OCI-LY3 (cell line): Measurements from ENCODE around the gene PCA3.

ENCODE experiments used
- H2AFZ ChIP-seq: fragments of 200-600, 300-600 bp; shearing (Covaris generic); 2 replicates; pipeline ENCODE4 v1.6.0; 2014; ENCODE audit warnings: antibody characterized with exemption, low read depth, low read length
- H3K27ac ChIP-seq: fragments of 200-600, 300-600 bp; sonication (generic); 2 replicates; pipeline ENCODE4 v1.5.1; 2014; ENCODE audit warnings: mild to moderate bottlenecking, low read length, moderate library complexity, mixed read lengths
- H3K27me3 ChIP-seq: fragments of 200-600, 300-600 bp; sonication (generic); 2 replicates; pipeline ENCODE4 v1.6.1; 2014; ENCODE audit warnings: low read depth, low read length, mixed read lengths
- H3K36me3 ChIP-seq: fragments of 200-600, 300-600 bp; sonication (generic); replicated peaks from 2 replicates; pipeline ENCODE3; 2014; ENCODE audit warnings: low read depth, low read length, mixed read lengths
- H3K4me1 ChIP-seq: fragments of 300-600, 200-600 bp; sonication (generic); 2 replicates; pipeline ENCODE4 v1.6.1; 2014; ENCODE audit warnings: low read length, mixed read lengths
- H3K4me2 ChIP-seq: fragments of 200-600, 300-600 bp; sonication (generic); 2 replicates; pipeline ENCODE4 v1.6.1; 2014; ENCODE audit warnings: low read length, mixed read lengths
- H3K4me3 ChIP-seq: fragments of 300-600, 200-600 bp; sonication (generic); 2 replicates; pipeline ENCODE4 v1.5.1; 2014; ENCODE audit warnings: antibody characterized with exemption, mild to moderate bottlenecking, low read length, moderate library complexity
- H3K79me2 ChIP-seq: fragments of 300-600, 200-600 bp; shearing (Covaris generic); 2 replicates; pipeline ENCODE4 v1.6.1; 2014; ENCODE audit warnings: mild to moderate bottlenecking, low read length, mixed read lengths
- H3K9ac ChIP-seq: fragments of 300-600, 200-600 bp; shearing (Covaris generic); 2 replicates; pipeline ENCODE4 v1.6.0; 2014; ENCODE audit warnings: mild to moderate bottlenecking, low read length, moderate library complexity
- H3K9me3 ChIP-seq: fragments of 200-600, 300-600 bp; shearing (Covaris generic); 2 replicates; pipeline ENCODE4 v1.6.1; 2014; ENCODE audit warnings: low read length, mixed read lengths; ENCODE audit not compliant: insufficient read depth
- H4K20me1 ChIP-seq: fragments of 200-600, 300-600 bp; sonication (generic); 2 replicates; pipeline ENCODE4 v1.6.1; 2016; ENCODE audit warnings: low read length, mixed read lengths; ENCODE audit not compliant: insufficient read depth
- CTCF ChIP-seq: fragments of 200-600, 300-600 bp; sonication (generic); IDR thresholded peaks from 2 replicates; pipeline ENCODE4 v1.5.1; 2014; ENCODE audit warnings: antibody characterized with exemption, low read length, low read depth
- EZH2phosphoT487 ChIP-seq: fragments of 200-600 bp; shearing (Covaris generic); IDR thresholded peaks from 2 replicates; pipeline ENCODE4 v1.6.1; 2018; ENCODE audit warnings: antibody characterized with exemption, mixed run types, low read depth

Gene PCA3

DNA sequence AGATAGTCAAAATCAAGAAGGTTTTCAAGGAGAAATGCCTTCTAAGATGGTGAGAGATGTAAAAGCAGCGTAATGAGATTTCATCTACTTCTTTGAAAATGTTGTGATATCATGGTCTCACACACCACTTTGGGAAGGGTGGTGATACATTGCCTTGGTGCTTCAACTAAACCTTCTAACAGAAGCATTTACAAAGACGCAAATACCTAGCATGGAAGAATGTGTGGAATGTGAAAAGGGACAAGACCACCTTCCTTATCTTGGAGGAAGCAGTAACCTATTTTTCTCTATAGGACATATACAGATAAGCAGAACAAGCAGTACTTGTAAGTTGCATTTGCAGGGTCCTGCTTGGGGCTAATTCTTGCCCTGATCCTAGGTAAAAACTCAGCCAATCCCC, 38.8 kb downstream of the PCA3 start:
- H3K4me3 ChIP-seq: no peak overlapping the region
- no peaks in the 10 kb centered on the region for H3K79me2 ChIP-seq
- no peaks in the 10 kb centered on the region for H4K20me1 ChIP-seq
- no peaks in the 10 kb centered on the region for H3K4me1 ChIP-seq
- H3K36me3 ChIP-seq: no peaks in the 10 kb centered on the region
- no peak overlapping the region for H3K27ac ChIP-seq
- H2AFZ ChIP-seq: no peak overlapping the region
- H3K27me3 ChIP-seq: peaks cover 5% of the 10 kb centered on the region
- H3K9me3 ChIP-seq: no peaks in the 10 kb centered on the region
- TF ChIP-seq CTCF: no peak
- no peak for TF ChIP-seq EZH2phosphoT487
- H3K4me2 ChIP-seq: no peak overlapping the region
- no peak overlapping the region for H3K9ac ChIP-seq

DNA sequence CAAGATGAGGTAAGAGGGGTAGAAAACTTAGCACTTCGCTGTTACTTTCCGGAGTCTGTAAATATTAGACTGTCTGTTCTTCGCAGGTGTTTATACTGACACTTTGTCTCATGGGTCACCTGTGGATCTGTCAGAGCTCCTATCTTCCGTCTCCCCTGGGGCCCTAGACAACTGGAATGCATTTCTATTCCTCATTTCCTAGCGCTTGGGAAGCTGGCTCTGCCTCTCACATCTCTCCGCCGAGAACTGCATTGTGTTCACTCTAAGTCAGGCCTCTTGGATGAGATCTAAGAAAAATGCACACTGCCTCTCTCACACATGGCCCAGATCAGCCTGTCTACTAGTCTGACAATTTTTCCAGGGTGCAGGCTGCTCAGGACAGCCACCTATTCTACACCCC, 39.5 kb downstream of the PCA3 start:
- Histone ChIP-seq H3K4me1 (no peaks in the 10 kb centered on the region), H3K79me2 (no peaks in the 10 kb centered on the region), H3K4me3 (no peak overlapping the region), H3K9ac (no peak overlapping the region), H4K20me1 (no peaks in the 10 kb centered on the region), H2AFZ (no peak overlapping the region), H3K27ac (no peak overlapping the region), H3K36me3 (no peaks in the 10 kb centered on the region), H3K27me3 (peaks cover 11% of the 10 kb centered on the region), H3K4me2 (no peak overlapping the region), H3K9me3 (no peaks in the 10 kb centered on the region)
- TF ChIP-seq EZH2phosphoT487: no peak
- no peak for TF ChIP-seq CTCF

DNA sequence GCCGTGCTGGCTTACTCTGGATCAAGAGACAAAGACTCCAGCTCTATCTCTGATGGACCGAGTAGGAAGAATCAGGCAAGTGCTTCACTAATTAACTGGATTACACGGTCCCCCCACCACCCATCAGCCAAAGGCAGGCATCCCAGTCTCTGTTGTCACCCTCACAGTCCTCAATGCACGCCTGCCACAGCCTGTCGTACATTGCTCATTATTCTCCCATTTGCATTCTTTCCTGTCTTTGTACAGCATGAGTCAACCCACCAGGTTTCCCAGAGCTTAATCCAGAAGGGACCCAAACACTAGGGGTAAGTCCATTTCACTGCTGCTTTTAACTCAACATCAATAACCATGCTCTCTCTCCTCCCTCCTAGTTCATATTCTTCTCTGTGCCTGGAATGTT, 44.4 kb downstream of the PCA3 start:
- H4K20me1 ChIP-seq: no peaks in the 10 kb centered on the region
- no peak overlapping the region for H2AFZ ChIP-seq
- H3K9me3 ChIP-seq: no peaks in the 10 kb centered on the region
- no peak overlapping the region for H3K27ac ChIP-seq
- H3K4me1 ChIP-seq: peaks cover 4% of the 10 kb centered on the region; the same call in 1 of the 2 replicates
- TF ChIP-seq CTCF (no peak), EZH2phosphoT487 (no peak)
- H3K27me3 ChIP-seq: peaks cover 9% of the 10 kb centered on the region
- H3K79me2 ChIP-seq: no peaks in the 10 kb centered on the region
- H3K36me3 ChIP-seq: no peaks in the 10 kb centered on the region
- no peak overlapping the region for H3K9ac ChIP-seq
- H3K4me2 ChIP-seq: no peak overlapping the region
- H3K4me3 ChIP-seq: no peak overlapping the region

DNA sequence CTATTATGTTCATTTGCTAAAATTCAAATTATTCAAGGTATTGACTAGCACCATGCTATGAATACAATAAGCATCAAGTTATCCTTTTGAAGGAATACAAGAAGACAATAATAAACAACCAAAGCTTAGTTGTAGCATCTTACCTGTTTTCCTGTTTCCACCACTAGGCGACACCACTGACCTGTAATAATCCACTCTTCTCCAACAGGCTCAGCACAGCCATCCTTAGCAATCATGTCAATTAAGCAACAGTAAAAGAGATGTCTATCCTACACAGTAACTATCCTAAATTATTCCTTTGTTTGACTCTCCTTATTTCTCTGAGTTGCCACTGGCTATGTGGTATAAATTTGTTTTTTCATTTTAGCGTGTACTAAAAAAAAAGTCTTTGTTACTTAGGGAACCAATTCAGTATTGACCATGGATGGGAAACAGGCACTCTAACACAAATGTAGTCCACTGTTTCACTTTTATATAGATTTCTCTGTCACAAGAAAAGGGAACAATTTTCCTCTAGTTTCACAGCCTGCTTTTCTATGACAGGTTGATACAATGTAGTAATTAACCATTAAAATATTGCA, 46.2 kb downstream of the PCA3 start:
- TF ChIP-seq CTCF (peak; percentile 93), EZH2phosphoT487 (no peak)
- Histone ChIP-seq H3K27ac (no peak overlapping the region), H3K27me3 (peaks cover 9% of the 10 kb centered on the region), H3K4me3 (no peak overlapping the region), H3K4me1 (peaks cover 4% of the 10 kb centered on the region; the same call in 1 of the 2 replicates), H2AFZ (no peak overlapping the region), H3K79me2 (no peaks in the 10 kb centered on the region), H3K9me3 (no peaks in the 10 kb centered on the region), H3K9ac (no peak overlapping the region), H3K36me3 (no peaks in the 10 kb centered on the region), H3K4me2 (no peak overlapping the region), H4K20me1 (no peaks in the 10 kb centered on the region)
